ENCODE measurements around the gene PRKCA.

GRCh38 chr17:66340720-66341119 lies 38.3 kb downstream of the PRKCA start:
- TF ChIP-seq TAF1 (IDR thresholded peaks at IDR 0.05; ENCODE audit: borderline replicate concordance, insufficient read depth, low read length) (no peak), SIN3A (IDR thresholded peaks at IDR 0.05; ENCODE audit: borderline replicate concordance, insufficient read depth, low read length) (no peak), POLR2AphosphoS5 (IDR thresholded peaks at IDR 0.05; ENCODE audit: low read depth, low read length) (no peak), REST (IDR thresholded peaks at IDR 0.05; ENCODE audit: insufficient read depth in 1 of 2, low read depth in 2 of 2, low read length in 2 of 2) (no peak)
